Kidney (tissue), 14 donors: ENCODE results near the gene TBX15. TPM values are rescaled to one million over a fixed set of nuclear protein-coding genes. Genes with fewer than 3 reads are reported as not detected.

Source experiments
- DNase-seq, 5 donors: peaks; one replicate each; pipeline ENCODE4 v3.0.0-alpha.2; 2013 to 2020
- FAIRE-seq: peaks from 2 replicates; lab custom pipeline; 2012; peaks lifted over from hg19 to GRCh38; lab: Jason Lieb, UNC
- H3K27ac ChIP-seq, 2 donors: one replicate each; pipeline ENCODE4 v1.7.0; 2013; ENCODE audit warnings: low read depth in 2 of 2, low read length in 2 of 2, inconsistent platforms in 1 of 2
- H3K27me3 ChIP-seq: one replicate; pipeline ENCODE4 v1.7.1; 2013; ENCODE audit warnings: low read length, inconsistent platforms; ENCODE audit not compliant: control insufficient read depth, insufficient read depth
- H3K36me3 ChIP-seq, 3 donors: one replicate each; pipeline versions ENCODE4 v1.7.0 to v1.7.1; 2013; ENCODE audit warnings: low read length in 3 of 3, control low read depth in 1 of 3, inconsistent platforms in 1 of 3; ENCODE audit not compliant: insufficient read depth in 3 of 3, control insufficient read depth in 2 of 3
- H3K4me1 ChIP-seq, 3 donors: one replicate each; pipeline versions ENCODE4 v1.7.0 to v1.7.1; 2013; ENCODE audit warnings: low read length in 3 of 3, inconsistent platforms in 1 of 3, low read depth in 1 of 3; ENCODE audit not compliant: control insufficient read depth in 2 of 3, insufficient read depth in 2 of 3
- H3K4me3 ChIP-seq, 3 donors: one replicate each; pipeline versions ENCODE4 v1.7.0 to v1.8.1; 2013; ENCODE audit warnings: low read length in 3 of 3, control low read depth in 1 of 3, inconsistent platforms in 1 of 3
- H3K9ac ChIP-seq, 3 donors: one replicate each; pipeline versions ENCODE4 v1.7.0 to v1.7.1; 2013; ENCODE audit warnings: low read length in 3 of 3, control low read depth in 1 of 3, inconsistent platforms in 1 of 3
- H3K9me3 ChIP-seq, 3 donors: one replicate each; pipeline versions ENCODE4 v1.7.0 to v1.7.1; 2013; ENCODE audit warnings: low read length in 3 of 3, control low read depth in 1 of 3, inconsistent platforms in 1 of 3; ENCODE audit not compliant: control insufficient read depth in 2 of 3, insufficient read depth in 1 of 3
- CTCF ChIP-seq: IDR thresholded peaks from 3 replicates; pipeline ENCODE4 v1.5.1; 2012; ENCODE audit warnings: mild to moderate bottlenecking, moderate library complexity, borderline replicate concordance; ENCODE audit not compliant: insufficient read depth; ENCODE audit errors: extremely low read depth
- intact Hi-C: fragments of 100-400 bp; cut with DNase I; formaldehyde crosslinking; loops from one replicate; pipeline ENCODE4 v1.11.1; 2022
- polyA plus RNA-seq: library from polyadenylated mRNA; stranded (reverse); fragments of 350-450 nt; fragmentation: Illumina TruSeq; extraction: RNeasy Lipid Tissue Mini Kit (QIAGEN cat#74804); gene quantifications from one replicate; pipeline ENCODE4 v1.2.3, GENCODE V29; 2014; ENCODE audit warnings: low read depth, low replicate concordance; ENCODE audit not compliant: insufficient read depth
- total RNA-seq: library from RNA; stranded (reverse); fragmentation: NEBNext Ultra II Directional; extraction: Animal tissue kit (Norgen Biotek cat#: 25700); gene quantifications from one replicate; pipeline ENCODE4 v1.2.1, GENCODE V29; 2021
- donor health status: control.
- donor health status: control.
- donor health status: control.
- donor health status: control.
- donor health status: control.
- donor health status: DM: yes; HTN: yes; CAD: no.
- donor health status: Normal renal cell carcinoma (clear cell type).

Gene TBX15
- total and polyA plus RNA-seq, 2 donors from 2014 or later = 0.82 TPM; not detected in 1

DNA sequence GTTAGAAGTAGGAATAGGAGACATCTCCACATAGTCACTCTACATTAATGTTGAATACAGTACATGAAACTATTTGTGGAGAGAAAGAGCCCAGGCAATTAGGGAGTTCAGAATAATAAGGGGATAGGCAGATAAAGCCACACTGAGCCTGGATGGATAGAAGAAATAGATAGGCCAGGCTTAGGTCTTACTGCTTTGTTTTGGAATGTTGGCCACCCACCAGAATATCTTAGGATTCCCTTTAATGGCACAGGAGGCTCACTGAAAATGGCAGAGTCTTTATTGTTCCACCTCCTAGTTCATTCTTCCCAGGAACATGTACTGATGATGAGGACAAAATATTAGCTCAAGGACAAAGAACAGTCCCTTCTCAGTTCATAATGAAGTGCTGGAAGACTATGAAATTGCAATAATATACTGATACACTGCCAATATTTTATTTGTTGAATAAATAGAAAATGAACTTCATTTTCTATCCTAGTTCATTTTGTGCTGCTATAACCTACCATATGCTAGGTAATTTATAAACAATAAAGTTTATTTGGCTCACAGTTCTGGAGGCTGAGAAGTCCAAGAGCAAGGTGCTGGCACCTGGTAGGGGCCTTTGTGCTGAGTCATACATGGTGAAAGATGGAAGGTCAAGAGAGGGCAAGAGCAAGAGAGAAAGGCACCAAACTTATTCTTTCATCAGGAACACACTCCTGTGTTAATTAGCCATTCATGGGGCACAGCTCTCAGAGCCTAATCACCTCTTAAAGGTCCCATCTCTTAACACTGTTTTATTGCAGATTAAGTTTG is 87.3 kb downstream of the TBX15 start:
- intact Hi-C loops = no loop called here
- H3K27me3 ChIP-seq = no peaks in the 10 kb centered on the region
- H3K4me3 ChIP-seq = no peak overlapping the region
- H3K9me3 ChIP-seq = no peaks in the 10 kb centered on the region
- no peak for TF ChIP-seq CTCF
- DNase-seq = no peak
- H3K36me3 ChIP-seq = no peaks in the 10 kb centered on the region
- no peak overlapping the region for H3K9ac ChIP-seq
- no peak overlapping the region for H3K27ac ChIP-seq
- FAIRE-seq = no peak
- no peaks in the 10 kb centered on the region for H3K4me1 ChIP-seq

DNA sequence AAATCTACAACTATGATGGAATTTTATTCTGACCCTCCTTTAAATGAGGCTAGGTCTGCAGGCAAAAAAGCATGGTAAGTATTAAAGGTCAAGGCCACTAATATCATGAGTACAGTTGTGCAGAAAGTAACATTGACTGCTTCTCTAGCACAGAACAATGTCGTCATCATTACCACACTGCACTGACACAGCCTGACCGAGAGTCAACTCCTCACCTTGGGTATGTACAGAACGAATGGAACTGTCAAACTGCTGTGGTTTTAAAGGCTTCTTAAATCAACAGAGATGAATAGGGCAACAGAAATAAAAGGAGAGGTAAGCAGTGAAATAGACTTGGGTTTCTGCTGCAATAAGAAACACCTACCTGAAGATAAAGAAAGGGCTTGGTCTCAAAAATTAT is 88.8 kb downstream of the TBX15 start:
- FAIRE-seq (no peak), DNase-seq (no peak)
- Histone ChIP-seq H3K27ac (no peak overlapping the region), H3K4me1 (no peaks in the 10 kb centered on the region), H3K36me3 (no peaks in the 10 kb centered on the region), H3K27me3 (no peaks in the 10 kb centered on the region), H3K4me3 (no peak overlapping the region), H3K9me3 (no peaks in the 10 kb centered on the region), H3K9ac (no peak overlapping the region)
- TF ChIP-seq CTCF = no peak
- intact Hi-C loops = no loop called here

DNA sequence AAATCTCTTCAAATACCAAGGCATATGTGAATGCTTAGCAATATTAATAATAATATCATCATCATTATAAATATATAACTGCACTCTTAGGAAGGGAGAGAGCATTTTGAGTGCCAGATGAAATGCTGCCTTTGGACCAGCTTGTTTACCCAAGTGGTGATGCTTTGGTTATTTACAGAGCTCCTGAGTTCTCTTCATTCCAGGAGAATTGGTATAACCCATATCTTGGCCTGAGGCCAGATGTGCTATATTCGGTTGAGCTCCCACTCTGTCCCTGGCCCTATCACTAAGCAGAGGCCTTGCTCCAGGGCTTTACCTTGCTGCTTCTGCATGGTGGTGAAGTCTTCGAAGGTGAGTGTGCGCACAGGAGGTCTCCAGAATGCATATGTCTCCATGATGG is 89.4 kb downstream of the TBX15 start:
- intact Hi-C loops = no loop called here
- FAIRE-seq (no peak), DNase-seq (no peak)
- TF ChIP-seq CTCF = no peak
- H3K27ac ChIP-seq = no peak overlapping the region
- H3K36me3 ChIP-seq = no peaks in the 10 kb centered on the region
- no peak overlapping the region for H3K4me3 ChIP-seq
- H3K9ac ChIP-seq = no peak overlapping the region
- H3K27me3 ChIP-seq = no peaks in the 10 kb centered on the region
- H3K9me3 ChIP-seq = no peaks in the 10 kb centered on the region
- H3K4me1 ChIP-seq = no peaks in the 10 kb centered on the region
